ENCODE results near the gene FNDC11. TPM values are rescaled to one million over a fixed set of nuclear protein-coding genes. Genes with fewer than 3 reads are reported as not detected.

The FNDC11 gene
- total and polyA plus RNA-seq, 7 experiments from 2014 or later = 0.22 to 1.2 (median 0.32) TPM

- CTCF ChIA-PET = interaction anchor here (0.5 kb wide), 1 partner anchor 327 kb away, joined by 5 read pairs; no protein-coding TSS in a partner anchor
- H3K4me3 Mint-ChIP-seq = peak within 1 kb of the TSS; percentile 67 to 89 (median 82)
- peak within 1 kb of the TSS; percentile 53 for H3K4me3 ChIP-seq (ENCODE audit: low read length)
- H3K9me3 Mint-ChIP-seq = peaks cover 0 to 2% (median 0%) of the 10 kb centered on the region in 11 donors
- H3K27me3 ChIP-seq (ENCODE audit: control insufficient read depth in 2 of 2, insufficient read depth in 2 of 2, low read length in 2 of 2) = no peaks in the 10 kb centered on the region
- H3K27me3 Mint-ChIP-seq = peaks cover 0 to 22% (median 0%) of the 10 kb centered on the region in 5 donors
- ATAC-seq = peak; percentile 91
- H3K27ac Mint-ChIP-seq = peak within 1 kb of the TSS in 8 of 9 donors; percentile 14 to 92 (median 54)
- H3K4me1 ChIP-seq (ENCODE audit: control insufficient read depth in 2 of 2, insufficient read depth in 2 of 2, low read length in 2 of 2) = peaks cover 12 to 14% of the 10 kb centered on the region in 2 donors
- DNase-seq = peak in 8 of 9 donors; percentile 32 to 58 (median 44)
- peaks cover 0 to 12% (median 0%) of the 10 kb centered on the region in 3 experiments for H3K36me3 ChIP-seq (ENCODE audit: control insufficient read depth in 2 of 3, insufficient read depth in 3 of 3, low read length in 3 of 3)
- intact Hi-C loops (cut with micrococcal nuclease) = loop anchor here in 1 of 2 donors (1.0 kb wide), 1 partner anchor 53 kb away; the partner anchor contains the start of gene GMEB2
- peaks cover 2 to 14% (median 5%) of the 10 kb centered on the region in 7 donors for H3K4me1 Mint-ChIP-seq
- POLR2A ChIA-PET = interaction anchor here (0.9 to 2.4 kb wide), 7 partner anchors 22 to 301 kb away, joined by 3 to 7 read pairs (median 4); partner anchors contain the start of gene RTEL1
- H3K27ac ChIP-seq (ENCODE audit: low read depth, low read length) = peak within 1 kb of the TSS; percentile 58
- H3K36me3 Mint-ChIP-seq = no peaks in the 10 kb centered on the region
- no peaks in the 10 kb centered on the region for H3K9me3 ChIP-seq (ENCODE audit: control insufficient read depth in 2 of 3, low read length in 3 of 3)
Measured at GRCh38 chr20:63574156-63574828, 20.3 kb downstream of the FNDC11 start, which contains the start of gene HELZ2. TSS of gene HELZ2 (minus strand) at chr20:63574239. CDS start at chr20:63572385, 1,854 bp downstream.

GRCh38 chr20:63574829-63575743 lies 21.1 kb downstream of the FNDC11 start:
- peak overlapping the region; percentile 35 for H3K4me3 ChIP-seq (ENCODE audit: low read length)
- Mint-ChIP-seq H3K9me3 (no peaks in the 10 kb centered on the region), H3K36me3 (no peaks in the 10 kb centered on the region), H3K4me3 (peak overlapping the region; percentile 47 to 89 (median 68)), H3K4me1 (peaks cover 0 to 7% (median 4%) of the 10 kb centered on the region in 7 donors), H3K27ac (peak overlapping the region in 2 of 9 donors; percentile 21 to 58), H3K27me3 (peaks cover 0 to 30% (median 0%) of the 10 kb centered on the region in 5 donors)
- no peak for ATAC-seq
- intact Hi-C loops (cut with micrococcal nuclease) = loop anchor here in 1 of 2 donors (1.0 kb wide), 1 partner anchor 52 kb away; the partner anchor contains the start of gene GMEB2
- no peak for DNase-seq
- no peaks in the 10 kb centered on the region for H3K27me3 ChIP-seq (ENCODE audit: control insufficient read depth in 2 of 2, insufficient read depth in 2 of 2, low read length in 2 of 2)
- ChIA-PET CTCF (no interaction called here), POLR2A (interaction anchor here (1.1 to 2.4 kb wide), 4 partner anchors 22 to 67 kb away, joined by 3 to 7 read pairs (median 5); no protein-coding TSS in a partner anchor)
- H3K27ac ChIP-seq (ENCODE audit: low read depth, low read length) = no peak overlapping the region
- H3K36me3 ChIP-seq (ENCODE audit: control insufficient read depth in 2 of 3, insufficient read depth in 3 of 3, low read length in 3 of 3) = peaks cover 0 to 12% (median 0%) of the 10 kb centered on the region in 3 experiments
- peaks cover 7 to 13% of the 10 kb centered on the region in 2 donors for H3K4me1 ChIP-seq (ENCODE audit: control insufficient read depth in 2 of 2, insufficient read depth in 2 of 2, low read length in 2 of 2)
- no peaks in the 10 kb centered on the region for H3K9me3 ChIP-seq (ENCODE audit: control insufficient read depth in 2 of 3, low read length in 3 of 3)

GRCh38 chr20:63576311-63576710 lies 22.4 kb downstream of the FNDC11 start:
- ATAC-seq = no peak

GRCh38 chr20:63577317-63577894 lies 23.4 kb downstream of the FNDC11 start:
- peaks cover 0 to 39% (median 0%) of the 10 kb centered on the region in 5 donors for H3K27me3 Mint-ChIP-seq
- DNase-seq = no peak

More at GRCh38 chr20:63576311-63576710, 22.4 kb downstream of the FNDC11 start:
- no peak for DNase-seq
- Histone ChIP-seq H3K36me3 (ENCODE audit: control insufficient read depth in 2 of 3, insufficient read depth in 3 of 3, low read length in 3 of 3) (peaks cover 0 to 12% (median 0%) of the 10 kb centered on the region in 3 experiments), H3K27me3 (ENCODE audit: control insufficient read depth in 2 of 2, insufficient read depth in 2 of 2, low read length in 2 of 2) (no peaks in the 10 kb centered on the region), H3K27ac (ENCODE audit: low read depth, low read length) (no peak overlapping the region), H3K9me3 (ENCODE audit: control insufficient read depth in 2 of 3, low read length in 3 of 3) (no peaks in the 10 kb centered on the region), H3K4me3 (ENCODE audit: low read length) (no peak overlapping the region), H3K4me1 (ENCODE audit: control insufficient read depth in 2 of 2, insufficient read depth in 2 of 2, low read length in 2 of 2) (peaks cover 13 to 15% of the 10 kb centered on the region in 2 donors)
- no peaks in the 10 kb centered on the region for H3K9me3 Mint-ChIP-seq
- peaks cover 0 to 14% (median 11%) of the 10 kb centered on the region in 7 donors for H3K4me1 Mint-ChIP-seq
- POLR2A ChIA-PET = no interaction called here
- no peaks in the 10 kb centered on the region for H3K36me3 Mint-ChIP-seq
- peak overlapping the region in 4 of 10 donors; percentile 8 to 59 (median 24) for H3K4me3 Mint-ChIP-seq
- peak overlapping the region in 1 of 9 donors; percentile 31 for H3K27ac Mint-ChIP-seq
- peaks cover 0 to 39% (median 0%) of the 10 kb centered on the region in 5 donors for H3K27me3 Mint-ChIP-seq
- CTCF ChIA-PET = interaction anchor here (0.7 kb wide), 1 partner anchor 71 kb away, joined by 4 read pairs; no protein-coding TSS in a partner anchor
- intact Hi-C loops (cut with micrococcal nuclease) = no loop called here

GRCh38 chr20:63578224-63579016 lies 24.5 kb downstream of the FNDC11 start:
- no peaks in the 10 kb centered on the region for H3K36me3 ChIP-seq (ENCODE audit: control insufficient read depth in 2 of 3, insufficient read depth in 3 of 3, low read length in 3 of 3)
- Mint-ChIP-seq H3K9me3 (no peaks in the 10 kb centered on the region), H3K4me1 (peaks cover 0 to 14% (median 11%) of the 10 kb centered on the region in 7 donors), H3K4me3 (peak overlapping the region in 1 of 10 donors; percentile 39), H3K27ac (no peak overlapping the region), H3K27me3 (peaks cover 0 to 43% (median 0%) of the 10 kb centered on the region in 5 donors), H3K36me3 (no peaks in the 10 kb centered on the region)
- H3K4me3 ChIP-seq (ENCODE audit: low read length) = no peak overlapping the region
- H3K4me1 ChIP-seq (ENCODE audit: control insufficient read depth in 2 of 2, insufficient read depth in 2 of 2, low read length in 2 of 2) = peaks cover 7 to 11% of the 10 kb centered on the region in 2 donors
- no peaks in the 10 kb centered on the region for H3K9me3 ChIP-seq (ENCODE audit: control insufficient read depth in 2 of 3, low read length in 3 of 3)
- no peaks in the 10 kb centered on the region for H3K27me3 ChIP-seq (ENCODE audit: control insufficient read depth in 2 of 2, insufficient read depth in 2 of 2, low read length in 2 of 2)
- ChIA-PET POLR2A (no interaction called here), CTCF (no interaction called here)
- H3K27ac ChIP-seq (ENCODE audit: low read depth, low read length) = no peak overlapping the region
- DNase-seq (no peak), ATAC-seq (no peak)
- intact Hi-C loops (cut with micrococcal nuclease) = no loop called here

More at GRCh38 chr20:63577317-63577894, 23.4 kb downstream of the FNDC11 start:
- peaks cover 0 to 4% (median 0%) of the 10 kb centered on the region in 3 experiments for H3K36me3 ChIP-seq (ENCODE audit: control insufficient read depth in 2 of 3, insufficient read depth in 3 of 3, low read length in 3 of 3)
- no peak overlapping the region for H3K4me3 Mint-ChIP-seq
- H3K4me3 ChIP-seq (ENCODE audit: low read length) = no peak overlapping the region
- H3K27me3 ChIP-seq (ENCODE audit: control insufficient read depth in 2 of 2, insufficient read depth in 2 of 2, low read length in 2 of 2) = no peaks in the 10 kb centered on the region
- ChIA-PET CTCF (interaction anchor here (0.6 kb wide), 1 partner anchor 40 kb away, joined by 8 read pairs; no protein-coding TSS in a partner anchor), POLR2A (no interaction called here)
- no peaks in the 10 kb centered on the region for H3K36me3 Mint-ChIP-seq
- H3K27ac Mint-ChIP-seq = no peak overlapping the region
- H3K9me3 Mint-ChIP-seq = no peaks in the 10 kb centered on the region
- intact Hi-C loops (cut with micrococcal nuclease) = no loop called here
- H3K27ac ChIP-seq (ENCODE audit: low read depth, low read length) = no peak overlapping the region
- ATAC-seq = no peak
- H3K4me1 Mint-ChIP-seq = peaks cover 0 to 14% (median 11%) of the 10 kb centered on the region in 7 donors
- H3K4me1 ChIP-seq (ENCODE audit: control insufficient read depth in 2 of 2, insufficient read depth in 2 of 2, low read length in 2 of 2) = peaks cover 13 to 17% of the 10 kb centered on the region in 2 donors
- H3K9me3 ChIP-seq (ENCODE audit: control insufficient read depth in 2 of 3, low read length in 3 of 3) = no peaks in the 10 kb centered on the region

All from naive thymus-derived CD4-positive, alpha-beta T cell (primary cell).